Activated T-helper 2 cell treated with anti-CD3 and anti-CD28 coated beads, Interferon-gamma antibody, Interleukin-2, Interleukin-4, amounts not matched to agents 10 μg/mL and 5 μg/mL and 100 μg/mL, durations not matched to agents 14 hours and 24 hours and 36 hours (primary cell): ENCODE data around the gene ACTR10. TPM values are rescaled to one million over a fixed set of nuclear protein-coding genes. Genes with fewer than 3 reads are reported as not detected.

Source experiments
- DNase-seq: peaks from one replicate; pipeline ENCODE4 v3.0.0; 2021; ENCODE audit warnings: low spot score
- H3K27ac Mint-ChIP-seq: one replicate; pipeline ENCODE4 v1.8.0; 2021; ENCODE audit warnings: mixed read lengths
- H3K27me3 Mint-ChIP-seq: one replicate; pipeline ENCODE4 v1.8.0; 2021; ENCODE audit warnings: low read depth, mixed read lengths
- H3K36me3 Mint-ChIP-seq: one replicate; pipeline ENCODE4 v1.8.0; 2021; ENCODE audit warnings: low read depth, mixed read lengths
- H3K4me1 Mint-ChIP-seq: one replicate; pipeline ENCODE4 v1.8.0; 2021; ENCODE audit warnings: low read depth, mixed read lengths
- H3K4me3 Mint-ChIP-seq: one replicate; pipeline ENCODE4 v1.8.0; 2021; ENCODE audit warnings: low read depth, mild to moderate bottlenecking, moderate library complexity, mixed read lengths
- H3K9me3 Mint-ChIP-seq: one replicate; pipeline ENCODE4 v1.8.0; 2021; ENCODE audit warnings: mixed read lengths
- intact Hi-C: fragments of 100-400 bp; cut with micrococcal nuclease; formaldehyde crosslinking; loops from one replicate; pipeline ENCODE4 v1.15.1; 2023
- total RNA-seq: library from RNA; stranded (reverse); gene quantifications from 2 replicates; pipeline ENCODE4 v1.2.3, GENCODE V29; 2022

Gene ACTR10
- total RNA-seq, 1 donor from 2014 or later: 38.2 TPM

GRCh38 chr14:58275527-58276190 lies 75.7 kb downstream of the ACTR10 start:
- no peak for DNase-seq
- Mint-ChIP-seq H3K4me3 (no peak overlapping the region), H3K9me3 (no peaks in the 10 kb centered on the region), H3K27me3 (no peaks in the 10 kb centered on the region), H3K4me1 (peaks cover 39% of the 10 kb centered on the region), H3K36me3 (peaks cover 81% of the 10 kb centered on the region), H3K27ac (peak overlapping the region; percentile 84)
- intact Hi-C loops: loop anchor here (1.0 kb wide), 1 partner anchor 23 kb away; the partner anchor contains the start of gene ARID4A

- H3K4me3 Mint-ChIP-seq: no peak overlapping the region
- H3K36me3 Mint-ChIP-seq: peaks cover 82% of the 10 kb centered on the region
Observed at GRCh38 chr14:58276208-58276607, 76.3 kb downstream of the ACTR10 start.

GRCh38 chr14:58278177-58278576 lies 78.2 kb downstream of the ACTR10 start:
- H3K4me1 Mint-ChIP-seq: peaks cover 59% of the 10 kb centered on the region
- H3K36me3 Mint-ChIP-seq: peaks cover 83% of the 10 kb centered on the region
- intact Hi-C loops: no loop called here
- no peak overlapping the region for H3K27ac Mint-ChIP-seq
- no peak for DNase-seq
- H3K9me3 Mint-ChIP-seq: no peaks in the 10 kb centered on the region
- H3K4me3 Mint-ChIP-seq: no peak overlapping the region
- H3K27me3 Mint-ChIP-seq: no peaks in the 10 kb centered on the region

More at GRCh38 chr14:58276208-58276607, 76.3 kb downstream of the ACTR10 start:
- H3K9me3 Mint-ChIP-seq: no peaks in the 10 kb centered on the region
- no peak for DNase-seq
- H3K27ac Mint-ChIP-seq: peak overlapping the region; percentile 84
- H3K27me3 Mint-ChIP-seq: no peaks in the 10 kb centered on the region
- intact Hi-C loops: loop anchor here (1.0 kb wide), 1 partner anchor 22 kb away; the partner anchor contains the start of gene ARID4A
- H3K4me1 Mint-ChIP-seq: peaks cover 42% of the 10 kb centered on the region

GRCh38 chr14:58280954-58281787 lies 81.2 kb downstream of the ACTR10 start:
- peaks cover 81% of the 10 kb centered on the region for H3K36me3 Mint-ChIP-seq
- intact Hi-C loops: loop anchor here (1.0 to 2.0 kb wide), 2 partner anchors 16 to 36 kb away; partner anchors contain the start of gene PSMA3
- H3K4me3 Mint-ChIP-seq: peak overlapping the region; percentile 38
- no peaks in the 10 kb centered on the region for H3K27me3 Mint-ChIP-seq
- peak; percentile 12 for DNase-seq
- no peaks in the 10 kb centered on the region for H3K9me3 Mint-ChIP-seq
- H3K4me1 Mint-ChIP-seq: peaks cover 57% of the 10 kb centered on the region
- peak overlapping the region; percentile 92 for H3K27ac Mint-ChIP-seq

- Mint-ChIP-seq H3K4me3 (peak overlapping the region; percentile 35), H3K27me3 (no peaks in the 10 kb centered on the region), H3K9me3 (no peaks in the 10 kb centered on the region), H3K36me3 (peaks cover 82% of the 10 kb centered on the region), H3K27ac (peak overlapping the region; percentile 92), H3K4me1 (peaks cover 50% of the 10 kb centered on the region)
- DNase-seq: no peak
- intact Hi-C loops: loop anchor here (1.0 to 2.0 kb wide), 2 partner anchors 15 to 37 kb away; partner anchors contain the start of gene PSMA3
Observed at GRCh38 chr14:58281969-58282368, 82.0 kb downstream of the ACTR10 start.

- H3K27me3 Mint-ChIP-seq: no peaks in the 10 kb centered on the region
- H3K9me3 Mint-ChIP-seq: no peaks in the 10 kb centered on the region
- intact Hi-C loops: no loop called here
- H3K4me3 Mint-ChIP-seq: no peak overlapping the region
- peaks cover 86% of the 10 kb centered on the region for H3K36me3 Mint-ChIP-seq
- peaks cover 55% of the 10 kb centered on the region for H3K4me1 Mint-ChIP-seq
- no peak for DNase-seq
- peak overlapping the region; percentile 69 for H3K27ac Mint-ChIP-seq
Observed at GRCh38 chr14:58282925-58283593, 83.1 kb downstream of the ACTR10 start.

GRCh38 chr14:58283730-58284129 lies 83.8 kb downstream of the ACTR10 start:
- no peak overlapping the region for H3K27ac Mint-ChIP-seq
- peaks cover 86% of the 10 kb centered on the region for H3K36me3 Mint-ChIP-seq
- no peaks in the 10 kb centered on the region for H3K9me3 Mint-ChIP-seq
- no peak overlapping the region for H3K4me3 Mint-ChIP-seq
- H3K4me1 Mint-ChIP-seq: peaks cover 57% of the 10 kb centered on the region
- intact Hi-C loops: no loop called here
- DNase-seq: no peak
- H3K27me3 Mint-ChIP-seq: no peaks in the 10 kb centered on the region

- Mint-ChIP-seq H3K4me1 (peaks cover 59% of the 10 kb centered on the region), H3K9me3 (no peaks in the 10 kb centered on the region), H3K4me3 (no peak overlapping the region), H3K36me3 (peaks cover 86% of the 10 kb centered on the region), H3K27me3 (no peaks in the 10 kb centered on the region), H3K27ac (peak overlapping the region; percentile 4)
- DNase-seq: no peak
- intact Hi-C loops: no loop called here
Observed at GRCh38 chr14:58285132-58285531, 85.2 kb downstream of the ACTR10 start.

Other genes starting within 250 kb of the ACTR10 start
- 0.18 and 0.34 TPM in 2 replicates for gene ARMH4, start 47.9 kb upstream of the ACTR10 start, total RNA-seq
- gene PSMA3, start 44.7 kb downstream of the ACTR10 start, total RNA-seq: 407 and 425 TPM in 2 replicates
- gene ARID4A, start 98.4 kb downstream of the ACTR10 start, total RNA-seq: 20.5 and 26.0 TPM in 2 replicates
- gene TOMM20L, start 195.8 kb downstream of the ACTR10 start, total RNA-seq: not detected in 2 replicates
- gene TIMM9, start 227.4 kb downstream of the ACTR10 start, total RNA-seq: 53.3 and 65.1 TPM in 2 replicates
- gene KIAA0586, start 227.6 kb downstream of the ACTR10 start, total RNA-seq: 23.5 and 24.4 TPM in 2 replicates